Activated CD8-positive, alpha-beta T cell treated with anti-CD3 and anti-CD28 coated beads, Interleukin-2, amount 10 ng/mL, durations not matched to agents 7 days and 5 days (primary cell): Measurements from ENCODE around the gene SLC7A1. TPM values are rescaled to one million over a fixed set of nuclear protein-coding genes. Genes with fewer than 3 reads are reported as not detected.

Experiments
- ATAC-seq: fragments of 150-1000 bp; cut with Tn5 transposase; one replicate; pipeline ENCODE4 v1.10.0; 2021; ENCODE audit warnings: moderate library complexity
- CTCF ChIA-PET: fragments of 350-600 bp; sonication (Branson Sonifier 250); formaldehyde crosslinking; loops from one replicate; lab custom pipeline; 2021; ENCODE audit warnings: antibody characterized with exemption; lab: Charles Lee
- POLR2A ChIA-PET: fragments of 350-600 bp; sonication (Branson Sonifier 250); formaldehyde crosslinking; loops from one replicate; lab custom pipeline; 2021; ENCODE audit warnings: antibody characterized with exemption; lab: Charles Lee
- DNase-seq: peaks from one replicate; pipeline ENCODE4 v3.0.0-alpha.2; 2020
- H3K27ac Mint-ChIP-seq: one replicate; pipeline ENCODE4 v1.8.0; 2021; ENCODE audit warnings: mild to moderate bottlenecking, mixed read lengths
- H3K27me3 Mint-ChIP-seq: one replicate; pipeline ENCODE4 v1.8.0; 2021; ENCODE audit warnings: low read depth, mixed read lengths
- H3K36me3 Mint-ChIP-seq: one replicate; pipeline ENCODE4 v1.8.0; 2021; ENCODE audit warnings: low read depth, mixed read lengths
- H3K4me1 Mint-ChIP-seq: one replicate; pipeline ENCODE4 v1.8.0; 2021; ENCODE audit warnings: low read depth, mixed read lengths
- H3K4me3 Mint-ChIP-seq: one replicate; pipeline ENCODE4 v1.8.0; 2021; ENCODE audit warnings: mild to moderate bottlenecking, mixed read lengths
- H3K9me3 Mint-ChIP-seq: one replicate; pipeline ENCODE4 v1.8.0; 2022; ENCODE audit warnings: mixed read lengths; ENCODE audit not compliant: insufficient read depth
- total RNA-seq, 2 experiments: library from RNA; stranded (reverse); gene quantifications; one replicate each; pipeline ENCODE4 v1.2.3, GENCODE V29; 2021

Gene SLC7A1
- total RNA-seq, 2 experiments from 2014 or later: 72.9 to 78.1 TPM

DNA sequence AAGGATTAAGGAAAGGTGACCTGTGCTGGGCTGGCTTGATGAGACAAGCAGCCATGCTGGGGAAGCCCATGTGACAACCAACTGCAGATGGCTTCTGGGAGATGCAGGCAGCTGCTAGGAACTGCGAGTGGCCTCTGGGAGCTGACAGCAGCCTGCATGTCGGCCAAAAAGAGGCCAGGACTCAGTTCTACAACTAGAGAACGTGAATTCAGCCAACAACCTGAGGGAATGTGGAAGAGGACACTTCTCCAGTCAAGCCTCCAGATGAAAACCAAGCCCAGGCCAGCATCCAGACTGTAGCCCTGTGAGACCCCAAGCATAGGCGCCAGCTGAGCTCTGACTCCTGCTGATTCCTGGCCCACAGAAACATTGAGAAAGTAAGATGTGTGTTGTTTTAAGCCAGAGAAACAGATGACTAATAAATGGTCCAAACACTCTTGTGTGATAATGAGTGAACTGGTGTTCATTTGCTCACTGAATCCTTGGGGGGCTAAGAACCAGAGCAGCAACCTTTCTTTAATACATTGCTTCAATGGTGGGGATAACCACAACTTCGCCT, 45.0 kb downstream of the SLC7A1 start:
- ATAC-seq: no peak
- H3K36me3 Mint-ChIP-seq: peaks cover 59% of the 10 kb centered on the region
- H3K27me3 Mint-ChIP-seq: no peaks in the 10 kb centered on the region
- ChIA-PET POLR2A (no interaction called here), CTCF (interaction anchor here (1.0 kb wide), 1 partner anchor 42 kb away, joined by 4 read pairs; no protein-coding TSS in a partner anchor)
- no peak for DNase-seq
- H3K27ac Mint-ChIP-seq: no peak overlapping the region
- peaks cover 3% of the 10 kb centered on the region for H3K4me1 Mint-ChIP-seq
- no peaks in the 10 kb centered on the region for H3K9me3 Mint-ChIP-seq
- H3K4me3 Mint-ChIP-seq: no peak overlapping the region

DNA sequence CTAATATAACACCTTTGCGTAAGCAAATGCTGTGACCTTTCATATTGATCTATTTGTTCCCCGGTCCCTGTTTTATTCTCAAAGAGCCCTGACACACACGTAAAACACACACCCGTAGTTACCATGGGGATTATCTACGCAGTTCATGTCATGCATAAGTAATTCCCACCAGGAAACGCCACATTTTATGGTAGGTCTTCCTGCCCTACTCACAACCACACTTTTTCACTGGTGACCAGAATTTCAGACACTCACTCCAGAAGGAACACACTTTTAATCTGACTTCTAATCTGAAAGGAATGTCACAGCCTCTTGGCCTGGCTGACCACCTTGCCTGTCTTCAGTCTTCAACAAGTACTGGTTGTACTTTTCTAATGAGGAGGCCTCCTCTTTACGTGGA, 46.8 kb downstream of the SLC7A1 start:
- ATAC-seq (no peak), DNase-seq (no peak)
- ChIA-PET POLR2A (no interaction called here), CTCF (no interaction called here)
- H3K36me3 Mint-ChIP-seq: peaks cover 55% of the 10 kb centered on the region
- H3K4me3 Mint-ChIP-seq: no peak overlapping the region
- no peaks in the 10 kb centered on the region for H3K27me3 Mint-ChIP-seq
- no peak overlapping the region for H3K27ac Mint-ChIP-seq
- no peaks in the 10 kb centered on the region for H3K9me3 Mint-ChIP-seq
- H3K4me1 Mint-ChIP-seq: peaks cover 10% of the 10 kb centered on the region

DNA sequence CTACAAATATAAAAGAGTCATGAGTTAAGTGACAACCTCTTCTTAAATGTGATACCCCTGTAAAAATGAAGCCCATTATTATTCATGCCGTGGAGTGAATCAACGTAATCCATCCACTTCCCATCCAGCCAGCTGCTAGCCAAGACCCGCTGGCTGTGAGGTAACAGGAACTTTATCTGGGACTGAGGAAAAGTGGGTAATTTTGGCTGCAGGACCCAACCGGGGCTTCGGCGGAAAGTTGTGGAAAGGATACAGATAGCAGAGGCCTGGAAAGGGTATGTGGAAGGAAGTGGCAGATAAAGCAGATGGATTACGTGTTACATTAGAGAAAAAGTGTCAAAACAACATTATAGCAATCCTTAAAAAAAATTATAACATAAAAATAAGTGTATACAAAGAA, 48.3 kb downstream of the SLC7A1 start:
- CTCF ChIA-PET: no interaction called here
- Mint-ChIP-seq H3K4me3 (no peak overlapping the region), H3K9me3 (no peaks in the 10 kb centered on the region), H3K27ac (peak overlapping the region; percentile 9), H3K27me3 (no peaks in the 10 kb centered on the region), H3K4me1 (peaks cover 23% of the 10 kb centered on the region), H3K36me3 (peaks cover 45% of the 10 kb centered on the region)
- no peak for DNase-seq
- POLR2A ChIA-PET: no interaction called here
- ATAC-seq: no peak

DNA sequence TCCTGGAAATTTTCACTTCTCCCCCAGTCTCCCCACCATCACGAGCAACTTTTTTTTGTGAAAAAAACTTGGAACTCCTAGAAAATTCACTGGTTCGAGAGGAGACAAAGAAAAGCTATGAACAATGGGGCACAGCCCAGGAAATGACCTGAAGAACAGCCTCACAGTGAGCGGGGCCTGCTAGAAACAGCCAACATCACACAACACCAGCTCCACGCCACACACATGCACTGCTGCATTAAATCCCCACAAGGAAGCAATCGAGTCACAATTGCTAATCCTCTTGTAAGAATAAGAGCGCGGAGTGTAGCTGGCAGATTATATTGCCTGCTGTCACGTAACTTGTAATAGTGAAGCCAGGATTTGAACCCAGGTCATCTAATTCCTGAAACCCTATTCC, 48.8 kb downstream of the SLC7A1 start:
- DNase-seq (no peak), ATAC-seq (no peak)
- Mint-ChIP-seq H3K4me1 (peaks cover 23% of the 10 kb centered on the region), H3K9me3 (no peaks in the 10 kb centered on the region), H3K27me3 (no peaks in the 10 kb centered on the region), H3K4me3 (no peak overlapping the region), H3K36me3 (peaks cover 42% of the 10 kb centered on the region), H3K27ac (no peak overlapping the region)
- CTCF ChIA-PET: no interaction called here
- POLR2A ChIA-PET: no interaction called here

DNA sequence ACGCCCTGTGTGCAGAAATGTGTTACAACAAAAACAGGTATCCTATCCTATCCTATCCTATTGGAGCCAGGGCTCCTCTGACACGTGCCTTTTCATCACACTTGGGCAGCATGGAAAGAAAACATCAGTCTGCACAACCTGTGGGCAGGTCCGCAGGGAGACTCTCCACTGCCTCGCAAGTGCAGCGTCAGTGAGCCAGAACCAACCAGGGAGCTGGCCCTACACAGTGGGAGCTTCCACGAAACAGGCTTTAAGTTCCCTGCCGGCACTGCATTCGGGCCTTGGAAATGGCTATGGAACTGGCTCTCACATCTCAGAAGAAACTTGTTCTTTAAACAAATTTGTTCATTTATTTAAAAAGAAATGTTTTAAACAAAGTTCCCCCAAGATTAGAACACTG, 49.5 kb downstream of the SLC7A1 start:
- ATAC-seq (no peak), DNase-seq (no peak)
- Mint-ChIP-seq H3K27me3 (no peaks in the 10 kb centered on the region), H3K36me3 (peaks cover 43% of the 10 kb centered on the region), H3K4me3 (no peak overlapping the region), H3K4me1 (peaks cover 30% of the 10 kb centered on the region), H3K9me3 (no peaks in the 10 kb centered on the region), H3K27ac (no peak overlapping the region)
- ChIA-PET POLR2A (no interaction called here), CTCF (no interaction called here)

DNA sequence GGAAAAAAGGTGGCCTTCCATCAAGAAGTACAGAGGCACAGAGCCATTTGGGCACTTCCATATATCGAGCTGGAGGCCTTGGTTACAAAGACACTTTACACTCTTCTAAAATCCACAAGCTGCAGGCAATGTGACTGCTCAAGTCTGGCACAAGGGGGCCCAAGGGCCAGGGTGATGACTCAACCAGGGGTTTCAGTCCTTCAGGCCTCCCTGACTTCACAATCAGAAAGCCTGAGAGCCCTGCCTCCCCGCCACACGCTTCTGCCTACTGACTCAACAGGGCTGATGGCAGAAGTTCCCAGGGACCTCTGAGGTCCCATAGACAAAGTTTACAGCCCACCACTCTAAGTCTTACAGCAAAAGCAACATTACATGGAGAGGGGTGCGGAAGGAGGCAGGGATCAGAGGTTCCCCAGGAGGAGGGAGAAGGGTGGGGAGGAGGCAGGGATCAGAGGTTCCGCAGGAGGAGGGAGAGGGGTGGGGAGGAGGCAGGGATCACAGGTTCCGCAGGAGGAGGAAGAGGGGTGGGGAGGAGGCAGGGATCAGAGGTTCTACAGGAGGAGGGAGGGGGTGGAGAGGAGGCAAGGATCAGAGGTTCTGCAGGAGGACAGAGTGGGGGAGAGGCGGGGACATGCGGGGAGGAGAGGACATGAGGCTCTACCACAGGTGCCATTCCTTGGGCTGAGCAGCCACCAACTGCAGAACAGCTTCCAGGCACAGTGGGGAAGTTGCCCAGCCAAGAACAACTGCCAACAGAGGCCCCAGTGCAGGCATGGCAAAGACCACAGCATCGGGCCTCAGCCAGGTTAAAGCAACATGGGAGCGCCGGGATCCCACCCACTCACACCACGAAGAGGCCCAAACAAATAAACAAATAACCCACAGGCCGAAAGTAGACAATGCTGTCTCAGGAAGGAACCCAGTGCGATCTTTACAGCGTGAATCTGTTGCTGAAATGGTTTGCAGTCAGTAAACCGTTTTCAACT, 52.0 kb downstream of the SLC7A1 start:
- CTCF ChIA-PET: interaction anchor here (1.2 kb wide), 1 partner anchor 35 kb away, joined by 4 read pairs; no protein-coding TSS in a partner anchor
- Mint-ChIP-seq H3K27me3 (no peaks in the 10 kb centered on the region), H3K27ac (no peak overlapping the region), H3K4me1 (peaks cover 40% of the 10 kb centered on the region), H3K4me3 (no peak overlapping the region), H3K36me3 (peaks cover 34% of the 10 kb centered on the region), H3K9me3 (no peaks in the 10 kb centered on the region)
- POLR2A ChIA-PET: no interaction called here
- ATAC-seq (peak; percentile 32), DNase-seq (peak; percentile 24)

DNA sequence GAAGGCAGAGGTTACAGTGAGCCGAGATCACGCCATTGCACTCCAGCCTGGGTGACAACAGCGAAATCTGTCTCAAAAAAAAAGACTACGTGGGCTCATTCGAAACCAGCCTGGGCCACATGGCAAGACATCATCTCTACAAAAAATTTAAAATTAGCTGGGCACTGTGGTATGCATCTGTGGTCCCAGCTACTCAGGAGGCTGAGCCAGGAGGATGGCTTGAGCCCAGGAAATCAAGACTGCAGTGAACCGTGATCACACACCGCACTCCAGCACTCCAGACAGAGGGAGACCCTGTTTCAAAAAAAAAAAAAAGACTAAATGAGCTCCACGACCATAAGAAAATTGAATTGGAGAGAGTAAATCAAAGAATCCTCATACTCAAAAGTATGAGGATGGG, 53.1 kb downstream of the SLC7A1 start:
- Mint-ChIP-seq H3K9me3 (no peaks in the 10 kb centered on the region), H3K36me3 (peaks cover 29% of the 10 kb centered on the region), H3K4me1 (peaks cover 47% of the 10 kb centered on the region), H3K27ac (peak overlapping the region; percentile 49), H3K4me3 (no peak overlapping the region), H3K27me3 (no peaks in the 10 kb centered on the region)
- ATAC-seq: no peak
- POLR2A ChIA-PET: no interaction called here
- CTCF ChIA-PET: interaction anchor here (0.9 to 1.2 kb wide), 2 partner anchors 33 to 573 kb away, joined by 3 to 4 read pairs; no protein-coding TSS in a partner anchor
- DNase-seq: no peak

DNA sequence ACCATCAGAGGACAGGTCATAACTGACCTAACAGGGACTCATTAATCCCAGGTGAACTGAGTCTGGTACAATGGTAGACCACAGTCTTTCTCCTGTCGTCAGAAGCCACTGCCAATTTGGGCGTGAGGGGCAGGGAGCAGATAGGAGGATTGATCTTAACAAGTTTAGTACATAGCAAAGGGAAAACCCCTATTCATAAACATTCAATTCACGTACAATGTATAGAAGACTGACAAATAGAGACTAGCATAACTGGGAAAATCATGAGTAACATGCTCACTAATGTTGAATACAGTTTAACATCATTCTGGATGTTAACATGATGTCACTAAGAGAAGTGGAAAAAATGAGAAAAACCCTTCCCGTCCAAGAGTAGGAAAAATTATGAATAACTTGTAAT, 54.1 kb downstream of the SLC7A1 start:
- no peaks in the 10 kb centered on the region for H3K9me3 Mint-ChIP-seq
- peaks cover 23% of the 10 kb centered on the region for H3K36me3 Mint-ChIP-seq
- DNase-seq: no peak
- no peak overlapping the region for H3K27ac Mint-ChIP-seq
- ATAC-seq: no peak
- ChIA-PET POLR2A (no interaction called here), CTCF (interaction anchor here (0.9 kb wide), 1 partner anchor 33 kb away, joined by 3 read pairs; no protein-coding TSS in a partner anchor)
- H3K4me1 Mint-ChIP-seq: peaks cover 44% of the 10 kb centered on the region
- no peaks in the 10 kb centered on the region for H3K27me3 Mint-ChIP-seq
- no peak overlapping the region for H3K4me3 Mint-ChIP-seq

DNA sequence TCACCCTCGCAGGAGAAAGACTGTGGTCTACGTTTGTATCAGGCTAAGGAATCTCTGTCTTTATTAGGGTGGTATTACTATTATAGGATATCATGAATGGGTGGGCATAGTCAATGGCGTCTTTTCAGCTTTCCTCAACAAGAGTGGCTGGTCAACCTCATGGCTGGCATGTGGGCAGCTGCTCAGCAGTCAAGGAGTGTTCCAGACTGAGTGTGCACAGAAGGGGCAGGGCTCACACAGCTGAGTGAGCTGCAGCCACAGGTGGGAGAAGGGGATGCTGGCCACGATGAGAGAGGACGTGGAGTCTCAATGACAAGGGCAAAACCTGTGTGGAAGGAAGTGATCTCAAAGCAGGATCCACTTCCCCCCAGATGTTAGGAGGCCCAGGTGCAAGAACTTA, 54.7 kb downstream of the SLC7A1 start:
- Mint-ChIP-seq H3K27me3 (no peaks in the 10 kb centered on the region), H3K27ac (peak overlapping the region; percentile 68), H3K36me3 (peaks cover 24% of the 10 kb centered on the region), H3K4me3 (no peak overlapping the region), H3K4me1 (peaks cover 44% of the 10 kb centered on the region), H3K9me3 (no peaks in the 10 kb centered on the region)
- POLR2A ChIA-PET: no interaction called here
- ATAC-seq (no peak), DNase-seq (no peak)
- CTCF ChIA-PET: interaction anchor here (0.9 kb wide), 1 partner anchor 32 kb away, joined by 3 read pairs; no protein-coding TSS in a partner anchor

DNA sequence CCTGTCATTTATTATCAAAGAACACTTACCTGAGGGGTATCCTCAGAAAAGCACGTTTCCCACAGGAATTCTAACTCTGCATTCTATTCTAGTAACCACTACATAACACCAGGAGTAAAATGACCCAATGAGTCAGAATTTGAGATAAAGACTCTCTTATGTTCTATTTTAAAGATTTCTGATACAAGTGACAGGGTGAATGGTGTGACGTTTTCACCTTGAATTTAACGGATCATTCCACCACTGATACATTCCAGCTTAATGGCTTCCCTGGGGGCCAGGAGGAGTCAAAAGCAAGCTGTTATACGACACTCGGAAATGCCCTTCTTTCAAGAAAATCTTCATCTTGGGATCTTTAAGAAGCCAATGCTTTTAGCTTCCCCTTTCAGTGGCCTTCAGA, 55.2 kb downstream of the SLC7A1 start:
- ChIA-PET POLR2A (no interaction called here), CTCF (interaction anchor here (0.9 kb wide), 1 partner anchor 32 kb away, joined by 3 read pairs; no protein-coding TSS in a partner anchor)
- ATAC-seq: no peak
- Mint-ChIP-seq H3K27me3 (no peaks in the 10 kb centered on the region), H3K36me3 (peaks cover 27% of the 10 kb centered on the region), H3K4me1 (peaks cover 44% of the 10 kb centered on the region), H3K27ac (no peak overlapping the region), H3K4me3 (no peak overlapping the region), H3K9me3 (no peaks in the 10 kb centered on the region)
- DNase-seq: no peak

DNA sequence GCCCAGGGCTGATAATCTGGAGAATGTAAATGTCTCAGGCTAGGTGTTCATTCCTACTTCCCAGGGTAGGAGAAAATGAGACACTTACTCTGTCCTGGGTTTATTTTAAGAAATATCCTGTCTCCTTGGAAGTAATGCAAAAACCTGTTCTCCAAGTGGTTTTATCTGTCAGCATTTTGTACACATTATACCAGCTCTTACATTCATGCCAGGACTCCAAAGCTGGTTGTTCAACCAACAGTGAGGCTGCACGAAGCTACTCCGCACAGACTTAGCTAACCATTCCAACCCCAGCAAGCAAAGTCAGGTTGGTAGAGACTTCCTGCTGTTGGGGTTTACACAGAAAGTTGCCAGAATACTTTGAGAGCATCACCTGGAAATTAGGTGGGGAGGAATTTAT, 55.6 kb downstream of the SLC7A1 start:
- DNase-seq (no peak), ATAC-seq (no peak)
- H3K4me3 Mint-ChIP-seq: no peak overlapping the region
- POLR2A ChIA-PET: no interaction called here
- H3K9me3 Mint-ChIP-seq: no peaks in the 10 kb centered on the region
- CTCF ChIA-PET: no interaction called here
- no peaks in the 10 kb centered on the region for H3K27me3 Mint-ChIP-seq
- H3K4me1 Mint-ChIP-seq: peaks cover 44% of the 10 kb centered on the region
- peaks cover 25% of the 10 kb centered on the region for H3K36me3 Mint-ChIP-seq
- no peak overlapping the region for H3K27ac Mint-ChIP-seq

DNA sequence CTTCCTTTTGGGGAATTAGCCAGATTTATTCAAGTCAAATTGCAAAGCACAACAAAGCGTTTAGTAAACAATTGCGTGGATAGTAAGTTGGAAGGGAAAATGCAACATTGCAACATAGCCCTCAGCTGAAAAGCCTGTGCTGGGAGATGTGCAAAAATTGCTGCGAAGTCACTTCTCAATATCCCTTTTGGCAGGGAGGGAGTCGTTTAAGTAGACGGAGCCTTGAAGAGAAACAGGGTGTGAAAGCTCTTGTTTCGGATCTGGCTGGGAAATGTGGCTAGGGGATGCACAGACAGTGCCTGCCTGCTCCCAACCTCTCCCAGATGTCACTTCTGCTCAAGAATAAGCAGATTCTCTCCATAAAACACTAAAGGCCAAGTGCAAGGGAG, 56.8 kb downstream of the SLC7A1 start:
- Mint-ChIP-seq H3K4me3 (no peak overlapping the region), H3K9me3 (no peaks in the 10 kb centered on the region), H3K27me3 (no peaks in the 10 kb centered on the region), H3K27ac (peak overlapping the region; percentile 4), H3K4me1 (peaks cover 36% of the 10 kb centered on the region), H3K36me3 (peaks cover 30% of the 10 kb centered on the region)
- DNase-seq (no peak), ATAC-seq (no peak)
- CTCF ChIA-PET: no interaction called here
- POLR2A ChIA-PET: no interaction called here
